Measurements from ENCODE around the gene SPTSSB.

Gene SPTSSB

DNA sequence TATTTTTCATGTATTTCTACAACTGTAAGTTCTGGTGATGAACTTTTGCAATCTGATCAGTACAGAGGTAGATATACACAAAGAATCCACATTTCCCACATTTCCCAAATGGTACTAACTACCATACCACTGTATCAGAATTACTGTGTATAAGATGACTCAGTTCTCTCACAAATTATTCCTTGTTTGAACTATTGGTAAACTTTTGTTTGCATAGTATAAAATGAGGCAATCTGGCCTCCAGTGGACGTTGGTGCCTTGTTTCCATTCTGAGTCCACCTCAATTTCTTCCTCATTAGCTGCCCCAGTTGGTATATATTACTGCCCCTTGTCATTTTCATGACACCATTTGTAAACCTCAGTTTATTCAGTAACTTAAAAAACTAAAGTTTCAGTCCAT is 38.5 kb downstream of the SPTSSB start:
- TF ChIP-seq, protein P1, sequence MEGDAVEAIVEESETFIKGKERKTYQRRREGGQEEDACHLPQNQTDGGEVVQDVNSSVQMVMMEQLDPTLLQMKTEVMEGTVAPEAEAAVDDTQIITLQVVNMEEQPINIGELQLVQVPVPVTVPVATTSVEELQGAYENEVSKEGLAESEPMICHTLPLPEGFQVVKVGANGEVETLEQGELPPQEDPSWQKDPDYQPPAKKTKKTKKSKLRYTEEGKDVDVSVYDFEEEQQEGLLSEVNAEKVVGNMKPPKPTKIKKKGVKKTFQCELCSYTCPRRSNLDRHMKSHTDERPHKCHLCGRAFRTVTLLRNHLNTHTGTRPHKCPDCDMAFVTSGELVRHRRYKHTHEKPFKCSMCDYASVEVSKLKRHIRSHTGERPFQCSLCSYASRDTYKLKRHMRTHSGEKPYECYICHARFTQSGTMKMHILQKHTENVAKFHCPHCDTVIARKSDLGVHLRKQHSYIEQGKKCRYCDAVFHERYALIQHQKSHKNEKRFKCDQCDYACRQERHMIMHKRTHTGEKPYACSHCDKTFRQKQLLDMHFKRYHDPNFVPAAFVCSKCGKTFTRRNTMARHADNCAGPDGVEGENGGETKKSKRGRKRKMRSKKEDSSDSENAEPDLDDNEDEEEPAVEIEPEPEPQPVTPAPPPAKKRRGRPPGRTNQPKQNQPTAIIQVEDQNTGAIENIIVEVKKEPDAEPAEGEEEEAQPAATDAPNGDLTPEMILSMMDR (IDR thresholded peaks at IDR 0.05; ENCODE audit: low read length, missing control alignments): no peak
- H3K4me3 ChIP-seq (replicated peaks; ENCODE audit: low read depth, low read length): no peak overlapping the region
- no peak for DNase-seq (ENCODE audit: low read depth)

DNA sequence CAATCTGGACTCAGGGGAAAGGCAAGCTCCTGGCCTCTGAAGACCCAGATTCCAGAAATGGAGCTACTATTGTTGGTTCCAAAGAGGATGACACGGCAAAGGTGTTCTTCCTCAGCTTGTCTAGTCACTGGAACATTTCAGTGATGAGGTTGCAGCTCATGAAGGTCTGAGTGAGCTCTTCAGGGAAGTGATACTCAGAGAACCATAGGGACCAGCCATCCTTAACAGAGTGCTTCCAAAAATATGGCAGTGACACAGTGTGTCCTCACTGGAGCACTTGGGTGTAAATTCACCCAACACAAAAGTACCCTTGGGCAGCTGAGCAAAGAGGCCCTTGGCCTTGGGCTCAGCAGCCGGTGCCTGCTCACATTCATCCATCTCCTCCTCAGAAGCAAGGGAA is 46.3 kb downstream of the SPTSSB start:
- no peak for DNase-seq (ENCODE audit: low read depth)
- H3K4me3 ChIP-seq (replicated peaks; ENCODE audit: low read depth, low read length): no peak overlapping the region
- TF ChIP-seq, protein P1 (IDR thresholded peaks at IDR 0.05; ENCODE audit: low read length, missing control alignments): no peak

DNA sequence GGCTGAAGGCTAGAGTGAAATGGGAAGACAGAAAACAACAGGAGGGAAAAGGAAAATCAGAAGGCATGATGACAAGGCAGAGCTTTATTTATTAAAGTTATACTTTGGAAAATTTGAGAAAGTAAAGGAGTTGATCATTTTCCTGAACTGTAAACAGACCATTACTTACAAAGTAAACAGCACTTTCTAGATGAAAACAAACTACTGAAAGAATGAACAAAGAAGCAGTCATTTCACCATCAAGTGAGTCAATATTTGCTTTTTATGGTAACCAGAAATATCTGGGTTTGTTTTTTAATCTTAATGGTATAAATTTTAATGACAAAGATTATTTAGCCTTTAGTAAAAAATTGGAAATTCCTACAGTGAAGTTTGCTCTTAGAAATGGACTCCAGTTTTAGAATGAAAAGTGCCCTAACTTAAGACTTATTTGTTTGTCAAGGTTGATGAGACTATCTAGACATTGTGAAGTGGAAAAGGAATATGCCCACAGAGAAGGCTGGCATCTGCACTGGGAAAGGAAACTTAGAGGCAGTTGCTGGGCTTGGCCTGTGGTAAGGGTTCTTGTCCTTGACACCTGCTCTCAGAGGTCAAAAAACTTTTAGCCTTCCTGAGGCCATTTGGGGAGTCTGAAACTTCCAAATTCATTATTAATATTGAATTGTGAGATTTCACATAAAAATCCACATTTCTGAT is 47.2 kb downstream of the SPTSSB start:
- TF ChIP-seq, protein P1 (IDR thresholded peaks at IDR 0.05; ENCODE audit: low read length, missing control alignments): no peak
- no peak for DNase-seq (ENCODE audit: low read depth)

DNA sequence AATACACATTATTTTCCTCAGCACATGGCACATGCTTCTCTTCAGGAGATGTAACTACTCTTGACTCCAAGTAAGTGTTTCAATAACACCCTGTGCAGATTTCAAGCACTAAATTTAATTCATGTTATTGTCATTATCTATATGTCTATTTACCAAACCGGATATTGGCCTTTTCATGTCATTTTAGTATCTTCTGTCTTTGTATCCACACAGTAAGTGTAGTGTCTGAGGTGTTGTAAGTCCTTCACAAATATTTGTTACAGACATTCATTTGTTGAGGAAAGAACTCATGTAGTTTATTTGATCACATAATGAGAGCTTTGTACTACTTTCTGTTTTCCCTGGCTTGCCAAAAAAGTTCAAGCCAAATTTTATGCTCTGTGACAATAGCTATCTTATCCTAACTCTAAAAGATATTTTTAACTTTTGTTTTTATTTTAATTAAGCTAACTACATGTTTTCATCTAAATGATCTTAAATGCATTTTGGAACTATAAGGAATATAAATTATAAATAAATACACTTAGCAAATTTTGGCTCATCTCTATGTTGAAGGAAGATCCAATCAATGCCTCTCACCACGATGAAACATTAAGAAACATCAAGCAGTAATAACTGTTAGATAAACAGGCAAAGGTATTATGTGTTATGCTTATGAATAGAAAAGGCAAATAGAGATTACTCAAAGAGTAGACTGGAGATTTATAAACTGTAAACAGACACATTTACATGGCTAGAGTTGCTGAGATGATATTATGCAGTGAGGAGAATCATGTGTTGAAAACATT is 48.3 kb downstream of the SPTSSB start:
- TF ChIP-seq, protein P1 (IDR thresholded peaks at IDR 0.05; ENCODE audit: low read length, missing control alignments): no peak
- H3K4me3 ChIP-seq (replicated peaks; ENCODE audit: low read depth, low read length): no peak overlapping the region
- DNase-seq (ENCODE audit: low read depth): no peak

More for the DNA sequence above, 47.2 kb downstream of the SPTSSB start:
- H3K4me3 ChIP-seq (replicated peaks; ENCODE audit: low read depth, low read length): no peak overlapping the region

DNA sequence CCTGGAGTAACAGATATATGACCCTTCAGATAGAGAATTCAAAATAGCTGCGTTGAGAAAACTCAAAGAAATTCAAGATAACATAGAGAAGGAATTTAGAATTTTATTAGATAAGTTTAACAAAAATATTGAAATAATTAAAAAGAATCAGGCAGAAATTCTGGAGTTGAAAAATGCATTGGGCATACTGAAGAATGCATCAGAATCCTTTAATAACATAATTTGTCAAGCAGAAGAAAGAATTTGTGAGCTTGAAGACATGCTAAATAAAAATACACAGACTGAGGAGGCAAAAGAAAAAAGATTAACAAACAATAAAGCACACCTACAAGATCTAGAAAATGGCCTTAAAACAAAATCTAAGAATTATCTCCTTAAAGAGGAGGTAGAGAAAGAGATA is 50.5 kb downstream of the SPTSSB start:
- no peak overlapping the region for H3K4me3 ChIP-seq (replicated peaks; ENCODE audit: low read depth, low read length)
- no peak for DNase-seq (ENCODE audit: low read depth)
- TF ChIP-seq, protein P1 (IDR thresholded peaks at IDR 0.05; ENCODE audit: low read length, missing control alignments): no peak

DNA sequence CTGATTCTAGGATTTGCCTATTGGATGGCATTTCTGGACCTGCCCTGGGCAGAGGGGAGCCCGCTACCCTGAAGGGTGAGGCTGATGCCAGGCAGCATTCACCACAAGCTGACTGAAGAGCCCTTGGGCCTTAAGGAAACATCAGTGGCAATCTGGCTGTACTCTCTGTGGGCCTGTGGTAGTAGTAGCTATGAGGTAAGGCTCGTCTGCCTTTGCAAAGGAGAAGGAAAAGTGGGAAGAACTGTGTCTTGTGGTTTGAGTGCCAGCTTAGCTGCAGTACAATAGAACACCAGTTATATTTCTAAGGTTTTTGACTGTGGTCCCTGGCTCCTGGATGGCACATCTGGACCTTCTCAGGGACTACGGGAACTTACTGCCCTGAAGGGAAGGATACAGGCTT is 51.5 kb downstream of the SPTSSB start:
- H3K4me3 ChIP-seq (replicated peaks; ENCODE audit: low read depth, low read length): no peak overlapping the region
- DNase-seq (ENCODE audit: low read depth): no peak
- TF ChIP-seq, protein P1 (IDR thresholded peaks at IDR 0.05; ENCODE audit: low read length, missing control alignments): no peak
